ENCODE results near the gene EPS8L1.
A peak's percentile ranks its signal among the peaks of the same experiment; 100 is the strongest.
"Not testable (repeated sequence)": the region's sequence is repeated elsewhere in the genome, so short reads cannot be mapped to it uniquely, and the experiment has no call there.

The EPS8L1 gene

DNA sequence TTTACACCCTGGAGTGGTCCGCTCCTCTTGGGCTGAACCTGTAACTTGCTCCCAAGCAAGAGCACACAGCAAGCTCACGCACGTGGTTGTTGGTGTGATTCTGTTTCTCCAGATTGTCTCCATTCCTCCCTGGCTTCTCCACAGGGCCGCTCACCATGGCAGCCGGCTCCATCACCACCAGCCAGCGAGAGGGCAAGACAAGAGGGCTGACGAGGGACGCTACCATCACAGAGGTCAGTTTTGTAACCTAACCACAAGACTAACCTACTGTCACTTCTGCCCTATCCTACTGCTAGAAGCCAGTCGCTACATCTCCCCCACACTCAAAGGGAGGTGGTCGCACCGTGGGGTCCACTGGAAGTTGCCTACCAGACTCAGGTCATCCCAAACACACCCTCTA, 33.0 kb upstream of the EPS8L1 start:
- peaks cover 2% of the 10 kb centered on the region for H3K9me3 Mint-ChIP-seq
- H3K27me3 Mint-ChIP-seq: no peaks in the 10 kb centered on the region
- CTCF ChIA-PET: no interaction called here
- H3K4me3 Mint-ChIP-seq: peak overlapping the region; percentile 66
- H3K4me1 Mint-ChIP-seq: peaks cover 41% of the 10 kb centered on the region
- H3K36me3 Mint-ChIP-seq: peaks cover 42% of the 10 kb centered on the region
- peak overlapping the region; percentile 93 for H3K27ac Mint-ChIP-seq
- no peak for DNase-seq

DNA sequence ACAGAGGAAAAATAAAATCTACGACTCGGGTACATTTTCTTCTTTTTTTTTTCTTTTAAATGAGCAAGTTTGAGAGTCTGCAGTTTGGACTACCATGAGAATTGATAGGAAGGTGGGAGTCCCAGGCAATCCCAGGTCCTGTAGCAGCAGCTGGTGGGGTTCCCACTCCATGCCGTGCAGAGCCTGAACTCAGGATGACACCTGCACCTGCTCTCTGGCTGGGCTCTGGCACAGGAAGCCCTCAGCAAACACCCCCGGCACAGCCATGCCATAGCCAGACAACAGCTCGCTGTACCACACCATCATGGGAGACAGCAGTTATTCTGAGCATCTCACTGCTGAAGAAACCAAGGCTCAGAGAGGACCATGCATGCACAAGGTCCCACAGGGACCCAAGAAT, 31.4 kb upstream of the EPS8L1 start:
- Mint-ChIP-seq H3K27me3 (no peaks in the 10 kb centered on the region), H3K4me3 (no peak overlapping the region), H3K36me3 (peaks cover 52% of the 10 kb centered on the region), H3K4me1 (peaks cover 41% of the 10 kb centered on the region), H3K27ac (no peak overlapping the region), H3K9me3 (peaks cover 2% of the 10 kb centered on the region)
- CTCF ChIA-PET: no interaction called here
- DNase-seq: no peak

DNA sequence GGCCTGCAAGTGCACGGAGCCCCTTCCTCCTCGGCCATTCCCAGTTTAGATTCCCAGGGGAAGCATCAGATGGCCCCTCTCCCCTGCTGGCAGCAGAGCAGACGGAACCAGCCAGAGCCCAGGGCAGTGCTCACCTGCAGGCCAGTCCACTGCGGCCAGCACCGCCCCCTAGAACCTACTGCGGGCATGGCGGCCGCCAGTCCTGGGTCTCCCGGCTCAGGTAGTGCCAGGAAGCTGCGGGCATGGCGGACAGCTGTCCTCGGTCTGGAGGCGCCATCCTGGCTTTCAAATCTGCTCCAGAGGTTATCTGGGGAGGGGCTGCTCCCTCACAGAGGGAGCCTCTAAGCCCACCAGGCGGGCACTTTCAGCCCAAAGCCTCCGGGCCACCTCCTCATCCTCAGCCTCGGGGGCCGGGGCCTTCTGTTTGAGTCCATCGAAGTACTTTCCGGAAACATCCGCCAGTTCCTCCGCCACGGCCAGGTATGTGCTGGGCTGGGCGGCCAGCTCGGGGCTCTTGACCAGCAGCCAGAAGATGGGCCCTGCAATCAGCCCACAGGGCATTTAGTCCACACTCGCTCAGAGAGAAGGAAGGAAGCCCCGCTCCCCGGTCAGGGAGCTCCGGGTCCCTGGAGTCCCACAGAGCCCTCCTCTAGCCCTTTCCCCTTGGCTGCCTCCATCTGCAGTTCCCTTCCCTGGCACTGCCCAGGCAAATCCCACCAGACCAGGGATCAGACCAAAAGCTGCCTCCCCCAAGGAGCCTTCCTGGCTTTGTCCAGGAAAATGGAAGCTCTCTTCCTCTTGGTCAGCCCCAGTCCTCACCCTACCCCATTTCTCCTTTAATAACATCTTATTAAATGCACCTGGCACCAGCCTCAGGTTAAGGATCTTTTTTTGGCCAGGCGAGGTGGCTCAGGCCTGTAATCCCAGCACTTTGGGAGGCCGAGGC, 30.6 kb upstream of the EPS8L1 start:
- no peak for DNase-seq
- Mint-ChIP-seq H3K4me1 (peaks cover 39% of the 10 kb centered on the region), H3K36me3 (peaks cover 49% of the 10 kb centered on the region), H3K27ac (no peak overlapping the region), H3K4me3 (no peak overlapping the region), H3K27me3 (no peaks in the 10 kb centered on the region), H3K9me3 (no peaks in the 10 kb centered on the region)
- CTCF ChIA-PET: interaction anchor here (0.6 kb wide), 1 partner anchor 889 kb away, joined by 3 read pairs; no protein-coding TSS in a partner anchor

DNA sequence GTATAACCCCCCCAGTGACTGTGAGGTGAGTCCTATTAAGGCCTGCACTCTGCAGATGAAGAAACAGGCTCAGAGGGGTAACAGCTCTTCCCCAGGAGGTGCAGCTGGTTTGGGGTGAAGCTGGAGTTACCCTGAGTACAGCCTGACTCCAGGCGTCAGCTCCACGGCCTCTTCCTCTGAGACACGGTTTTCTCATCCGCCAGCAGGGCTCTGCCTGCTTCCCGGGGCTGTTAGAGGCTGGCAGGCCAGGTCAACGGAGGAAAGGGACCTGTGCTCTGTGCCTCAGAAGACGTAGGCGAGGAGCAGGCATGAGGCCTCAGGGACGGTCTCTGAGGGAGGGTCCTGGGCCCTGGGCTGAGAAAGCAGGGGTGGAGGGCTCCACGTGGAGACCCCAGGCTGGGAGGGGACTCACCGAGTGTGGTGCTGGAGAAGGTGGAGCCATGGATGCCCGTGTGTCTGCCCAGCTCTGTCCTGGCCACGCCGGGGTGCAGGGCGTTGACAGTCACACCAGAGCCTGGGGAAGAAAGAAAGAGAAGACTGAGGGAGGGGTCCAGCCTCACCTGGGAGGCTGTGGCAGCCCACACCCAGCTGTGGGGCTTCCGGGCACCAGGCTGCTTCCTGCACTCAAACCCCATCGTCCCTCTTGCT, 28.6 kb upstream of the EPS8L1 start:
- no peaks in the 10 kb centered on the region for H3K27me3 Mint-ChIP-seq
- CTCF ChIA-PET: no interaction called here
- no peak for DNase-seq
- no peak overlapping the region for H3K27ac Mint-ChIP-seq
- peaks cover 56% of the 10 kb centered on the region for H3K36me3 Mint-ChIP-seq
- H3K4me1 Mint-ChIP-seq: peaks cover 24% of the 10 kb centered on the region
- no peaks in the 10 kb centered on the region for H3K9me3 Mint-ChIP-seq
- no peak overlapping the region for H3K4me3 Mint-ChIP-seq

DNA sequence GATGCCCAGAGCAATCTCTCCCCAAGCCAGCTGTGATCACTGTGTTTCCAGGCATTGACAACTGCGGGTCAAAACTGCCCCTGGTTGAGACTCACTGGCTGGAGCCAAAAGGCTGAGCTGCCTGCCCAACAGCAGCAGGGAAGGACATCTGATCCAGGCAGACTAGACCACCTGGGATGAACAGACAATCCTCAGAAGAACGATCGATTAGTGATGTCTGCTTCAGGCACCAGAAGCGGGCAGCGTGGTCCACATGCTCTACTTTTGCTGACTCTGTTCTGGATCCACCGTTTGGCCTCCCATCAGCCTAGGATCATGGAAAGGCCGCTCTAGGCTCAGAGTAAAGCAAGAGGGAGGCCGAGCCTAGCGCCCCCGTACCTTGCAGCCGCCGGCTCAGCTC, 27.7 kb upstream of the EPS8L1 start:
- Mint-ChIP-seq H3K27ac (no peak overlapping the region), H3K9me3 (no peaks in the 10 kb centered on the region), H3K4me1 (peaks cover 16% of the 10 kb centered on the region), H3K36me3 (peaks cover 52% of the 10 kb centered on the region), H3K27me3 (no peaks in the 10 kb centered on the region), H3K4me3 (no peak overlapping the region)
- DNase-seq: no peak
- CTCF ChIA-PET: no interaction called here

DNA sequence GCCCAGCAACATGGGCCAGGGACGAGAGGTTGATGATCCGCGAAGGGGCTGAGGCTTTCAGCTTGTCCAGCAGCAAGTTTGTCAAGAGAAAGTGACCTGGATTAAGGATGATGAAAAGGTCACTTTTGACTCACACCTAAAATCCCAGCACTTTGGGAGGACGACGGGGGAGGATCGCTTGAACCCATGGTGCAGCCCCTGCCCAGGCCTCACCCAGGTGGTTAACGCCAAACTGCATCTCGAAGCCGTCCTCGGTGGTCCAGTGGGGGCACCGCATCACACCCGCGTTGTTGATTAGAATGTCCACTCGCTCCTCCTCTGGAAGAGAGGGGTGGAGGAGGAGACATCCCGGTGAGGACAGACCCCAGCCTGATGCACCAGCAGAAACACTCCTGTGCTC, 27.2 kb upstream of the EPS8L1 start:
- peaks cover 53% of the 10 kb centered on the region for H3K36me3 Mint-ChIP-seq
- CTCF ChIA-PET: no interaction called here
- H3K27ac Mint-ChIP-seq: no peak overlapping the region
- H3K9me3 Mint-ChIP-seq: no peaks in the 10 kb centered on the region
- no peaks in the 10 kb centered on the region for H3K27me3 Mint-ChIP-seq
- DNase-seq: no peak
- no peak overlapping the region for H3K4me3 Mint-ChIP-seq
- H3K4me1 Mint-ChIP-seq: peaks cover 11% of the 10 kb centered on the region

DNA sequence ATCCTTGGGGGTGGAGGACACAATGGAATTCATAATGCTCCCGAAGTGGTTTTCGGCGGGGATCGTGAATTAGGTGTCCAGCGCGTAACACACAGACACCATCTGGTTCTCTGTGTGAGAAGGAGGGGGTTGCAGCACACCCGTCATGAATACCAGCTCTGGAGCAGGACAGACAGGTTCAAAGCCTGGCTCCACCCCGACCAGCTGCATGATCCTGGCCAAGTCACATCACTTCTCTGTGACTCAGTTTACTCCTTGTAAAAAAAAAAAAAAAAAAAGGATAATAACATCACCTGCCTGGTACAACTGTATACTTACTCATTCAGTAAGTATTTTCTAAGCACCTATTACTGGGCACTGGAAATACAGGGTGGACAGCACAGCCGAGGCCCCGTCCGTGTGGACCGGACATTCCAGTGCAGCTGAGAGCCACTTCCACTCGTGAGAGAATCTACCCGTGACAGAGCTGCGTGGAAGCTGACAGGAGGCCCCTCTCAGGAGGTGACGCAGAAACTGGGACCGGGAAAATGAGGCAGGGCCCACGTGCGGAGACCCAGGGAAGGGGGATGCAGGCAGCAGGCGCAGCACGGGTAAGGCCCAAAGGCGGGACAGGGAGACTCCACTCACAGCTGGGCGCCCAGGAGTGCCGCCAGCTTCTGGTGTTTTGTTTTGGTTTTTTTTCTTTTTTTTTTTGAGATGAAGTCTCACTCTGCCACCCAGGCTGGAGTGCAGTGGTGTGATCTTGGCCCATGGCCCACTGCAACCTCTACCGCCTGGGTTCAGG, 24.7 kb upstream of the EPS8L1 start:
- H3K4me1 Mint-ChIP-seq: no peaks in the 10 kb centered on the region
- peaks cover 51% of the 10 kb centered on the region for H3K36me3 Mint-ChIP-seq
- no peak for DNase-seq
- H3K4me3 Mint-ChIP-seq: no peak overlapping the region
- no peak overlapping the region for H3K27ac Mint-ChIP-seq
- H3K27me3 Mint-ChIP-seq: no peaks in the 10 kb centered on the region
- CTCF ChIA-PET: interaction anchor here (0.6 kb wide), 1 partner anchor 88 kb away, joined by 3 read pairs; no protein-coding TSS in a partner anchor
- H3K9me3 Mint-ChIP-seq: no peaks in the 10 kb centered on the region

DNA sequence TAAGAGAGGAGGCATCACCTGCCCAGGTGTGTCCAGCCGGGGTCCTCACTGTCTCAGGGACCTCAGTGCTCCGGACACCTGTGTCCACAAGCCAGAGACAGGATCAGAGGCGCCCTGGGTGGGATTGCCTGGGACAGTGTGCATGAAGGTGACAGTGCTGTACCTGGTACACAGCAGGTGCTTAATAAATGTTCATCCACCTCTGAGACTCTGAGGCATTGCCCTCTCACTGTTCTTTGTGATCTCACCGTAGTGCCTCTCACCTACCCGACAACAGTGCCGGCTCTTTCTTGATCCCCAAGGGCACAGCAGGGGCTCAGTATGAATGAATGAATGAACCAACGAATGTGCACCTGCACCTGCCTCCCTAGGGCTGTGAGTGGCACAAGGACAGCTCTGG, 21.9 kb upstream of the EPS8L1 start:
- no peaks in the 10 kb centered on the region for H3K9me3 Mint-ChIP-seq
- no peak overlapping the region for H3K27ac Mint-ChIP-seq
- peaks cover 48% of the 10 kb centered on the region for H3K36me3 Mint-ChIP-seq
- H3K4me3 Mint-ChIP-seq: no peak overlapping the region
- CTCF ChIA-PET: no interaction called here
- H3K27me3 Mint-ChIP-seq: no peaks in the 10 kb centered on the region
- DNase-seq: no peak
- no peaks in the 10 kb centered on the region for H3K4me1 Mint-ChIP-seq

DNA sequence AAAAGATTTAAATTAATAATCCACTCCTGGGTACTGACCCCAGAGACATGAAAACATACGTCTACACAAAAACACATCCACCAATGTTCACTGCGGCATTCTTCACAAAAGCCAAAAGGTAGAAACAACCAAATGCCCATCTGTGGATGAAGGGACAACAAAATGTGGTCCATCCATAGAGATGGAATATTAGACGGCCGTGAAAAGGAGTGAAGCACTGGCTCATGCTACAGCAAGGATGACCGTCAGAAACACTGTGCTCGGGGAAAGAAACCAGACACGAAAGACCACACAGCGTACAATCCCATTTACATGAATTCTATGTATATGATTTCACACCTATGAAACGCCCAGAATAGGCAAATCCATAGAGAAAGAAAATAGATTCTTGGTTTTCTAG, 18.8 kb upstream of the EPS8L1 start:
- CTCF ChIA-PET: no interaction called here
- no peak for DNase-seq
- Mint-ChIP-seq H3K27ac (no peak overlapping the region), H3K27me3 (no peaks in the 10 kb centered on the region), H3K36me3 (peaks cover 44% of the 10 kb centered on the region), H3K4me1 (peaks cover 18% of the 10 kb centered on the region), H3K9me3 (no peaks in the 10 kb centered on the region), H3K4me3 (no peak overlapping the region)

DNA sequence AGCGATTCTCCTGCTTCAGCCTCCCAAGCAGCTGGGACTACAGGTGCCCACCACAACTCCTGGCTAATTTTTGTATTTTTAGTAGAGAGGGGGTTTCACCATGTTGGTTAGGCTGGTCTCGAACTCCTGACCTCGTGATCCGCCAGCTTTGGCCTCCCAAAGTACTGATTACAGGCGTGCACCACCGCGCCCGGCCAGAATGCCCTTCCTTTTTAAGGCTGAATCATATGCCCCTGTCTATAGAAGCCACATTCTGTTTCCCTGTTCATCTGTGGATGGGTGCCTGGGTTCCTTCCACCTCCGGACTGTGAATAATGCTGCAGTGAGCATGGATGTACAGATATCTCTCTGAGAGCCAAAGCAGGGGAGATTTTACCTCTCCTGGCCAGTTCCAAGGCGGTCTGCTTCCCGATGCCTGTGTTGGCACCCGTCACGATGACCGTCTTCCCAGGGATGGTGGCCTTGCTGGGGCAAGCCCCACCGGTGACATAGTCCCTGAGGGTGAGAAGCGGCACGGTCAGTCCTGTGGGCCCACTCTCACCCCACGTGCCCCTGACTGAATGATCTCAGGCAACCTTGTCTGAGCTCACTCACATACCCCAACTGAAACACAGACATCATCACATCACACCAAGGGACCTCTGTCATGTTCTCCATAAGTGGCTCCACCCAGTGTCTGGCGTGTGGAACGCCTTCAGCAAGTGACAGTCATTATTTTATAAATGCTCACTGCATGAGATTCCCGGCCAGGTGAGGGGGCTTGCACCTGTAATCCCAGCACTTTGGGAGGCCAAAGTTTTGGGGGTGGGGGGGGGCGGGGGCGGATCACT, 16.7 kb upstream of the EPS8L1 start:
- Mint-ChIP-seq H3K36me3 (peaks cover 32% of the 10 kb centered on the region), H3K4me1 (peaks cover 27% of the 10 kb centered on the region), H3K9me3 (peaks cover 2% of the 10 kb centered on the region), H3K4me3 (no peak overlapping the region), H3K27ac (peak overlapping the region; percentile 62), H3K27me3 (peaks cover 10% of the 10 kb centered on the region)
- CTCF ChIA-PET: interaction anchor here (1.7 kb wide), 1 partner anchor 178 kb away, joined by 9 read pairs; no protein-coding TSS in a partner anchor
- DNase-seq: no peak

DNA sequence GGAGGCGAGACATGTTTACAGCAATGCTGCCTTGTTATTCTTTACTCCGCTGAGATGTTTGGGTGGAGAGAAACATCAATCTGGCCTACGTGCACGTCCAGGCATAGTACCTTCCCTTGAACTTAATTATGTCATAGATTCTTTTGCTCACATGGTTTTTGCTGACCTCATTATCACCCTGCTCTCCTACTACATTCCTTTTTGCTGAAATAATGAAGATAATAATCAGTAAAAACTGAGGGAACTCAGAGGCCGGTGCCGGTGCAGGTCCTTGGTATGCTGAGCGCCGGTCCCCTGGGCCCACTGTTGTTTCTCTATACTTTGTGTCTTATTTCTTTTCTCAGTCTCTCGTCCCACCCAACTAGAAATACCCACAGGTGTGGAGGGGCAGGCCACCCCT, 15.4 kb upstream of the EPS8L1 start:
- Mint-ChIP-seq H3K4me1 (peaks cover 27% of the 10 kb centered on the region), H3K36me3 (peaks cover 26% of the 10 kb centered on the region)
- not testable (repeated sequence) for H3K9me3 Mint-ChIP-seq, DNase-seq, H3K4me3 Mint-ChIP-seq, H3K27me3 Mint-ChIP-seq, H3K27ac Mint-ChIP-seq
- CTCF ChIA-PET: interaction anchor here (1.7 kb wide), 1 partner anchor 179 kb away, joined by 9 read pairs; no protein-coding TSS in a partner anchor

DNA sequence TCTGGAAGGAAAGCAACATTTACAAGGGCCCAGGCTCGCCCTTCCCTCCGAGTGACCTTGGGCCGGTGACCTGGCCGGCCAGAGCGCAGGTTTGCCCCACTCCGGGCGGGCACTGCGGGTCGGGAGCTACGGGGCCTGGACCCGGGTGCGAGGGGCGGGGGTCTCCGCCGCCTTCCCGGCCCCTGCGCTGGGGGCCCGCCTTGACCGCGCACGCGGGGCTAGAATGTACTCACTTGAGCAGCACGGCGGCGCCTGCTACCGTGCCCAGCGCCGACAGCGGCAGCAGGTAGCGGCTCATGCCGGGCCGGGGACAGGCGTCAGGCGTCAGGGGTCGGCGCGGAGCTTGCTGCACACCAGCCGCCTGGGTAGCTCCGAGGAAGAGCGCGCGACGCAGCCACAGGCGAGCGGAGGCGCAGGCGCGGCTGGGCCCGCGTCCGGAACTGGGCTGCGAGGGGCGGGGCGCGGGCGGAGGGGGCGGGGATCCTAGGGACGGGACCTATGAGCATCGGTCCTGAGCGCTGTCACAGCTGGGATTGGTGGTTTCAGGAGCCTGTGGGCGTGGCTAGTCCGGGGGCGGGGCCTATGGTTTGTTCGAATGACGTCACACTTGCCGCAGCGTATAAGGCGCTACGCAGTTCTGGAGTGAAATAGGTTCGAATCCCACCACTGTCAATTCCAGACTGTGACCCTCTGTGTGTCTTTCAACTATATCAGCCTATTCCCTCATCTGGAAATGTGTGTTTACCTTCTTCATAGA, 12.8 kb upstream of the EPS8L1 start, which contains the start of gene RDH13:
Gene RDH13, minus strand, starts transcription at position 414 of the 757 bp plus-strand sequence. Its CDS starts 116 bp downstream, at position 298.
- H3K36me3 Mint-ChIP-seq: peaks cover 13% of the 10 kb centered on the region
- peak within 1 kb of the TSS; percentile 88 for H3K27ac Mint-ChIP-seq
- DNase-seq: peak; percentile 99
- CTCF ChIA-PET: interaction anchor here (1.5 kb wide), 1 partner anchor 182 kb away, joined by 3 read pairs; no protein-coding TSS in a partner anchor
- peak within 1 kb of the TSS; percentile 83 for H3K4me3 Mint-ChIP-seq
- peaks cover 28% of the 10 kb centered on the region for H3K4me1 Mint-ChIP-seq
- H3K27me3 Mint-ChIP-seq: peaks cover 36% of the 10 kb centered on the region
- peaks cover 2% of the 10 kb centered on the region for H3K9me3 Mint-ChIP-seq

DNA sequence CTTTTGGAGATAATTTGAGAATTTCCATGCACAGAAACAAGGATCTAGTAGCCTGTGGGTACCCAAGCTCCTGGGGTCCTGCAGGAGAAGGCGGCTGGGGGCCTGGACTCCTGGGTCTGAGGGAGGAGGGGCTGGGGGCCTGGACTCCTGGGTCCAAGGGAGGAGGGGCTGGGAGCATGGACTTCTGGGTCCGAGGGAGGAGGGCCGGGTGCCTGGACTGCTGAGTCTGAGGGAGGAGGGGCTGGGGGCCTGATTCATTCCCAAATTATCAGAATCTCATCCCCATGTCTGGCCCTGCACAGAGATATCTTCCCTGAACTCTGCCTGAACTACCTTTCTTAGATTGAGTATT, 12.2 kb upstream of the EPS8L1 start:
- Mint-ChIP-seq H3K36me3 (peaks cover 10% of the 10 kb centered on the region), H3K4me1 (peaks cover 31% of the 10 kb centered on the region), H3K9me3 (peaks cover 2% of the 10 kb centered on the region), H3K4me3 (peak overlapping the region; percentile 83), H3K27ac (peak overlapping the region; percentile 73), H3K27me3 (peaks cover 41% of the 10 kb centered on the region)
- no peak for DNase-seq
- CTCF ChIA-PET: interaction anchor here (1.5 kb wide), 1 partner anchor 183 kb away, joined by 3 read pairs; no protein-coding TSS in a partner anchor

All from activated naive CD4-positive, alpha-beta T cell treated with anti-CD3 and anti-CD28 coated beads, Interleukin-2, amount 10 ng/mL, durations not matched to agents 7 days and 5 days (primary cell).